ENCODE data around the gene CLASRP.

The CLASRP gene

GRCh38 chr19:45045671-45046353 lies 7.0 kb downstream of the CLASRP start:
- TF ChIP-seq CTCF (IDR thresholded peaks at IDR 0.05; ENCODE audit: low read depth, low read length) (no peak), EZH2phosphoT487 (IDR thresholded peaks at IDR 0.05; ENCODE audit: low read depth) (no peak)
- no peak overlapping the region for H3K4me2 ChIP-seq (ENCODE audit: low read length)
- H3K36me3 ChIP-seq (replicated peaks; ENCODE audit: low read depth, low read length), result peaks cover 48% of the 10 kb centered on the region
- H3K27ac ChIP-seq (ENCODE audit: low read length), result peak overlapping the region; percentile 80
- H3K79me2 ChIP-seq (ENCODE audit: low read length), result peaks cover 83% of the 10 kb centered on the region
- no peak overlapping the region for H3K9ac ChIP-seq (ENCODE audit: low read length)
- H2AFZ ChIP-seq (ENCODE audit: low read depth, low read length), result no peak overlapping the region
- H4K20me1 ChIP-seq (ENCODE audit: insufficient read depth, low read length), result peaks cover 15% of the 10 kb centered on the region
- no peaks in the 10 kb centered on the region for H3K27me3 ChIP-seq (ENCODE audit: low read depth, low read length)
- H3K4me3 ChIP-seq (ENCODE audit: low read length), result no peak overlapping the region
- H3K4me1 ChIP-seq (ENCODE audit: low read length), result peaks cover 23% of the 10 kb centered on the region
- H3K9me3 ChIP-seq (ENCODE audit: insufficient read depth, low read length), result no peaks in the 10 kb centered on the region

- H3K4me1 ChIP-seq (ENCODE audit: low read length), result peaks cover 23% of the 10 kb centered on the region
- TF ChIP-seq CTCF (IDR thresholded peaks at IDR 0.05; ENCODE audit: low read depth, low read length) (no peak), EZH2phosphoT487 (IDR thresholded peaks at IDR 0.05; ENCODE audit: low read depth) (no peak)
- no peak overlapping the region for H3K4me3 ChIP-seq (ENCODE audit: low read length)
- H3K36me3 ChIP-seq (replicated peaks; ENCODE audit: low read depth, low read length), result peaks cover 48% of the 10 kb centered on the region
- peak overlapping the region; percentile 51; the same call in 1 of the 2 replicates for H3K9ac ChIP-seq (ENCODE audit: low read length)
- no peaks in the 10 kb centered on the region for H3K27me3 ChIP-seq (ENCODE audit: low read depth, low read length)
- H2AFZ ChIP-seq (ENCODE audit: low read depth, low read length), result no peak overlapping the region
- no peaks in the 10 kb centered on the region for H3K9me3 ChIP-seq (ENCODE audit: insufficient read depth, low read length)
- H3K27ac ChIP-seq (ENCODE audit: low read length), result peak overlapping the region; percentile 80
- peaks cover 12% of the 10 kb centered on the region for H4K20me1 ChIP-seq (ENCODE audit: insufficient read depth, low read length)
- peaks cover 83% of the 10 kb centered on the region for H3K79me2 ChIP-seq (ENCODE audit: low read length)
- peak overlapping the region; percentile 68; the same call in 1 of the 2 replicates for H3K4me2 ChIP-seq (ENCODE audit: low read length)
These were observed 7.5 kb downstream of the CLASRP start for GRCh38 chr19:45046355-45046754.

- Histone ChIP-seq H3K9me3 (ENCODE audit: insufficient read depth, low read length) (no peaks in the 10 kb centered on the region), H3K9ac (ENCODE audit: low read length) (peak overlapping the region; percentile 51), H3K79me2 (ENCODE audit: low read length) (peaks cover 82% of the 10 kb centered on the region), H4K20me1 (ENCODE audit: insufficient read depth, low read length) (peaks cover 13% of the 10 kb centered on the region), H3K4me1 (ENCODE audit: low read length) (peaks cover 23% of the 10 kb centered on the region), H3K36me3 (replicated peaks; ENCODE audit: low read depth, low read length) (peaks cover 48% of the 10 kb centered on the region), H3K27ac (ENCODE audit: low read length) (peak overlapping the region; percentile 80), H3K4me3 (ENCODE audit: low read length) (peak overlapping the region; percentile 63), H3K27me3 (ENCODE audit: low read depth, low read length) (no peaks in the 10 kb centered on the region), H3K4me2 (ENCODE audit: low read length) (peak overlapping the region; percentile 68), H2AFZ (ENCODE audit: low read depth, low read length) (no peak overlapping the region)
- TF ChIP-seq CTCF (IDR thresholded peaks at IDR 0.05; ENCODE audit: low read depth, low read length) (peak; percentile 45), EZH2phosphoT487 (IDR thresholded peaks at IDR 0.05; ENCODE audit: low read depth) (no peak)
These were observed 8.4 kb downstream of the CLASRP start for GRCh38 chr19:45047188-45047797.

GRCh38 chr19:45049073-45049736 lies 10.4 kb downstream of the CLASRP start:
- no peak overlapping the region for H3K9ac ChIP-seq (ENCODE audit: low read length)
- peaks cover 82% of the 10 kb centered on the region for H3K79me2 ChIP-seq (ENCODE audit: low read length)
- no peak overlapping the region for H3K4me3 ChIP-seq (ENCODE audit: low read length)
- peaks cover 23% of the 10 kb centered on the region for H3K4me1 ChIP-seq (ENCODE audit: low read length)
- no peak overlapping the region for H3K27ac ChIP-seq (ENCODE audit: low read length)
- H4K20me1 ChIP-seq (ENCODE audit: insufficient read depth, low read length), result peaks cover 18% of the 10 kb centered on the region
- H2AFZ ChIP-seq (ENCODE audit: low read depth, low read length), result no peak overlapping the region
- H3K27me3 ChIP-seq (ENCODE audit: low read depth, low read length), result no peaks in the 10 kb centered on the region
- H3K9me3 ChIP-seq (ENCODE audit: insufficient read depth, low read length), result no peaks in the 10 kb centered on the region
- TF ChIP-seq EZH2phosphoT487 (IDR thresholded peaks at IDR 0.05; ENCODE audit: low read depth), result no peak
- TF ChIP-seq CTCF (IDR thresholded peaks at IDR 0.05; ENCODE audit: low read depth, low read length), result no peak
- peaks cover 53% of the 10 kb centered on the region for H3K36me3 ChIP-seq (replicated peaks; ENCODE audit: low read depth, low read length)
- no peak overlapping the region for H3K4me2 ChIP-seq (ENCODE audit: low read length)
